B cell (primary cell): ENCODE measurements around the gene TAS2R19. TPM values are rescaled to one million over a fixed set of nuclear protein-coding genes. Genes with fewer than 3 reads are reported as not detected.

Experiments used
- ATAC-seq: fragments of 200-7000 bp; cut with Tn5 transposase; one replicate; pipeline ENCODE4 v1.10.0; 2021; ENCODE audit warnings: low read depth, mild to moderate bottlenecking, moderate number of reproducible peaks, moderate library complexity
- CTCF ChIA-PET: fragments of 350-600 bp; sonication (Branson Sonifier 250); formaldehyde crosslinking; loops from one replicate; lab custom pipeline; 2021; ENCODE audit warnings: antibody characterized with exemption, inconsistent platforms; lab: Charles Lee
- POLR2A ChIA-PET: fragments of 350-600 bp; sonication (Branson Sonifier 250); formaldehyde crosslinking; loops from one replicate; lab custom pipeline; 2021; ENCODE audit warnings: antibody characterized with exemption; lab: Charles Lee
- DNase-seq: peaks from one replicate; pipeline ENCODE4 v3.0.0; 2013
- H2AFZ ChIP-seq: 2 replicates; pipeline ENCODE4 v1.6.1; 2012; ENCODE audit warnings: mild to moderate bottlenecking, low read depth, low read length; ENCODE audit not compliant: insufficient read depth, poor library complexity, severe bottlenecking
- H3K27ac ChIP-seq, 2 donors: 1 replicate in 1 of 2; 2 replicates in 1 of 2; pipeline ENCODE4 v1.5.1; 2012 to 2013; ENCODE audit warnings: low read length in 2 of 2, mild to moderate bottlenecking in 2 of 2, moderate library complexity in 1 of 2
- H3K27me3 ChIP-seq, 4 experiments: fragments of 200-600 bp in 1 of 4; sonication (generic) in 1 of 4; replicated peaks in 1 of 4; 1 replicate in 2 of 4; 2 replicates in 2 of 4; pipeline versions ENCODE4 v1.6.1 to v1.7.0; 2013 to 2016; ENCODE audit warnings: low read length in 3 of 4, mild to moderate bottlenecking in 2 of 4, mixed read lengths in 1 of 4, moderate library complexity in 1 of 4; ENCODE audit not compliant: insufficient read depth in 4 of 4, control insufficient read depth in 3 of 4; ENCODE audit errors: control extremely low read depth in 1 of 4
- H3K36me3 ChIP-seq, 2 experiments: replicated peaks in 1 of 2; 1 replicate in 1 of 2; 2 replicates in 1 of 2; pipeline versions ENCODE4 v1.6.1 to v1.7.1; 2013; ENCODE audit warnings: low read length in 1 of 2; ENCODE audit not compliant: insufficient read depth in 2 of 2, control insufficient read depth in 1 of 2; ENCODE audit errors: control extremely low read depth in 1 of 2, extremely low read depth in 1 of 2
- H3K4me1 ChIP-seq, 2 donors: fragments of 200-600 bp in 1 of 2; sonication (generic) in 1 of 2; 1 replicate in 1 of 2; 2 replicates in 1 of 2; pipeline versions ENCODE4 v1.5.1 to v1.6.1; 2013 to 2017; ENCODE audit warnings: low read length in 2 of 2; ENCODE audit not compliant: control insufficient read depth in 2 of 2, insufficient read depth in 2 of 2
- H3K4me2 ChIP-seq: replicated peaks from 2 replicates; pipeline ENCODE3; 2012; ENCODE audit warnings: mild to moderate bottlenecking, low read depth, low read length; ENCODE audit not compliant: poor library complexity, severe bottlenecking
- H3K4me3 ChIP-seq, 5 experiments: fragments of 200-600 bp in 1 of 5; sonication (generic) in 1 of 5; 1 replicate in 3 of 5; 2 replicates in 2 of 5; pipeline versions ENCODE4 v1.5.1 to v1.7.0; 2011 to 2016; ENCODE audit warnings: low read length in 4 of 5, mild to moderate bottlenecking in 4 of 5, low read depth in 2 of 5, control low read depth in 1 of 5, moderate library complexity in 1 of 5; ENCODE audit not compliant: insufficient read depth in 1 of 5; ENCODE audit errors: control extremely low read depth in 1 of 5, extremely low read depth in 1 of 5
- H3K79me2 ChIP-seq: fragments of 200-600 bp; sonication (generic); one replicate; pipeline ENCODE4 v1.6.0; 2016; ENCODE audit warnings: low read length; ENCODE audit not compliant: control insufficient read depth, insufficient read depth
- H3K9ac ChIP-seq: fragments of 200-600 bp; sonication (generic); 2 replicates; pipeline ENCODE4 v1.6.1; 2017; ENCODE audit warnings: mild to moderate bottlenecking, low read length, moderate library complexity
- H3K9me3 ChIP-seq, 3 donors: one replicate each; pipeline versions ENCODE4 v1.6.1 to v1.7.1; 2013; ENCODE audit warnings: low read length in 2 of 3; ENCODE audit not compliant: control insufficient read depth in 2 of 3, insufficient read depth in 1 of 3; ENCODE audit errors: control extremely low read depth in 1 of 3
- H4K20me1 ChIP-seq: 2 replicates; pipeline ENCODE4 v1.6.0; 2012; ENCODE audit warnings: mild to moderate bottlenecking, low read length; ENCODE audit not compliant: insufficient read depth, control insufficient read depth, poor library complexity, severe bottlenecking
- H3K27ac Mint-ChIP-seq: one replicate; pipeline ENCODE4 v1.8.0; 2021; ENCODE audit warnings: mixed read lengths
- H3K27me3 Mint-ChIP-seq: one replicate; pipeline ENCODE4 v1.8.0; 2021; ENCODE audit warnings: mixed read lengths
- H3K4me1 Mint-ChIP-seq: one replicate; pipeline ENCODE4 v1.8.0; 2021; ENCODE audit warnings: mixed read lengths
- H3K4me3 Mint-ChIP-seq: one replicate; pipeline ENCODE4 v1.8.0; 2021; ENCODE audit warnings: mixed read lengths
- H3K9me3 Mint-ChIP-seq: one replicate; pipeline ENCODE4 v1.8.0; 2022; ENCODE audit warnings: mixed read lengths; ENCODE audit not compliant: insufficient read depth
- EZH2 ChIP-seq: IDR thresholded peaks from 2 replicates; pipeline ENCODE4 v1.6.1; 2012; ENCODE audit warnings: borderline replicate concordance, low read depth, mild to moderate bottlenecking, moderate library complexity, low read length; ENCODE audit not compliant: insufficient read depth, poor library complexity, severe bottlenecking
- WGBS: methylation state at CpG from one replicate; pipeline ENCODE4 v1.1.5; 2013; ENCODE audit warnings: missing lambda C conversion rate; ENCODE audit not compliant: insufficient coverage; 5-methylcytosine and 5-hydroxymethylcytosine counted together
- intact Hi-C: fragments of 100-400 bp; cut with micrococcal nuclease; formaldehyde crosslinking; loops from one replicate; pipeline ENCODE4 v1.10.0; 2022
- polyA minus RNA-seq: library from RNA; depleted of rRNA, polyadenylated mRNA; stranded (reverse); fragments of >200 nt; gene quantifications from 2 replicates; pipeline ENCODE4 v1.2.3, GENCODE V29; 2012
- polyA plus RNA-seq: library from polyadenylated mRNA; depleted of rRNA; stranded (reverse); fragments of >200 nt; gene quantifications from 2 replicates; pipeline ENCODE4 v1.2.3, GENCODE V29; 2012
- total RNA-seq, 2 donors: library from RNA; stranded (reverse); fragments of 120-200 nt in 1 of 2; gene quantifications; 1 replicate in 1 of 2; 2 replicates in 1 of 2; pipeline versions ENCODE4 v1.2.3 to v1.2.4, GENCODE V29; 2013 to 2022
- TF ChIP-seq, protein P1 (sequence below): fragments of 200-600 bp; IDR thresholded peaks from one replicate; pipeline ENCODE4 v1.8.0; 2022; ENCODE audit warnings: antibody characterized with exemption, mild to moderate bottlenecking

The TAS2R19 gene, protein sequence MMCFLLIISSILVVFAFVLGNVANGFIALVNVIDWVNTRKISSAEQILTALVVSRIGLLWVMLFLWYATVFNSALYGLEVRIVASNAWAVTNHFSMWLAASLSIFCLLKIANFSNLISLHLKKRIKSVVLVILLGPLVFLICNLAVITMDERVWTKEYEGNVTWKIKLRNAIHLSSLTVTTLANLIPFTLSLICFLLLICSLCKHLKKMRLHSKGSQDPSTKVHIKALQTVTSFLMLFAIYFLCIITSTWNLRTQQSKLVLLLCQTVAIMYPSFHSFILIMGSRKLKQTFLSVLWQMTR
- total RNA-seq, result 3.6 and 5.7 TPM in 2 replicates
- 10.4 TPM for total RNA-seq (2013)
- polyA plus RNA-seq, result 0.34 and 0.42 TPM in 2 replicates
- 2.4 and 4.6 TPM in 2 replicates for polyA minus RNA-seq

DNA sequence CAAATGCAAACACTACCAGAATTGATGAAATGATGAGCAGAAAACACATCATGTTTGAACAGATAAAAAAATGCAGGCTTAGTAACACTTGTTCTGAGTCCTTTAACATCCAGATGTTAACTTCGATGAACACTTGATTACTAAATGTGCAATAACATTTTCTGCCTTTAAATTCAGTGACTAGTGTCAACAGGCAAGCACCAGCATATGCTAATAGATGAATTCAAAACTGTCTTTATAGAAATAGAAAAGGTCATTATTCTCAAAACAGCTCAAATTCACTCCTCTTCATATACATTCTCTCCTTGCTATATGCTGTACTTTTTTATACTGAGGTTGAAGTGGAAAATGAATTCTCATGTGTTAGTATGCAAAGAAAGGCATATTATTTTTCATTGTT is at the start of gene TAS2R19:
Gene TAS2R19, minus strand, starts transcription at position 101 of the 400 bp plus-strand sequence. Its CDS starts 49 bp downstream, at position 52.
- no CpG with 5 or more reads among the region's 1 CpG for WGBS
- Mint-ChIP-seq H3K27me3 (no peaks in the 10 kb centered on the region), H3K4me3 (no peak within 1 kb of the TSS), H3K9me3 (peaks cover 3% of the 10 kb centered on the region), H3K4me1 (peaks cover 2% of the 10 kb centered on the region), H3K27ac (no peak within 1 kb of the TSS)
- Histone ChIP-seq H3K4me2 (no peak within 1 kb of the TSS), H3K36me3 (peaks cover 1 to 3% of the 10 kb centered on the region in 2 experiments), H3K4me1 (no peaks in the 10 kb centered on the region), H3K27me3 (no peaks in the 10 kb centered on the region), H3K9me3 (peaks cover 0 to 5% (median 1%) of the 10 kb centered on the region in 3 donors), H3K4me3 (no peak within 1 kb of the TSS), H3K79me2 (no peaks in the 10 kb centered on the region), H4K20me1 (no peaks in the 10 kb centered on the region), H2AFZ (no peak within 1 kb of the TSS), H3K9ac (no peak within 1 kb of the TSS), H3K27ac (no peak within 1 kb of the TSS)
- CTCF ChIA-PET, result no interaction called here
- TF ChIP-seq, protein P1, sequence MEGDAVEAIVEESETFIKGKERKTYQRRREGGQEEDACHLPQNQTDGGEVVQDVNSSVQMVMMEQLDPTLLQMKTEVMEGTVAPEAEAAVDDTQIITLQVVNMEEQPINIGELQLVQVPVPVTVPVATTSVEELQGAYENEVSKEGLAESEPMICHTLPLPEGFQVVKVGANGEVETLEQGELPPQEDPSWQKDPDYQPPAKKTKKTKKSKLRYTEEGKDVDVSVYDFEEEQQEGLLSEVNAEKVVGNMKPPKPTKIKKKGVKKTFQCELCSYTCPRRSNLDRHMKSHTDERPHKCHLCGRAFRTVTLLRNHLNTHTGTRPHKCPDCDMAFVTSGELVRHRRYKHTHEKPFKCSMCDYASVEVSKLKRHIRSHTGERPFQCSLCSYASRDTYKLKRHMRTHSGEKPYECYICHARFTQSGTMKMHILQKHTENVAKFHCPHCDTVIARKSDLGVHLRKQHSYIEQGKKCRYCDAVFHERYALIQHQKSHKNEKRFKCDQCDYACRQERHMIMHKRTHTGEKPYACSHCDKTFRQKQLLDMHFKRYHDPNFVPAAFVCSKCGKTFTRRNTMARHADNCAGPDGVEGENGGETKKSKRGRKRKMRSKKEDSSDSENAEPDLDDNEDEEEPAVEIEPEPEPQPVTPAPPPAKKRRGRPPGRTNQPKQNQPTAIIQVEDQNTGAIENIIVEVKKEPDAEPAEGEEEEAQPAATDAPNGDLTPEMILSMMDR, result no peak
- no peak for TF ChIP-seq EZH2
- intact Hi-C loops, result no loop called here
- POLR2A ChIA-PET, result no interaction called here
- DNase-seq, result no peak
- ATAC-seq, result no peak

DNA sequence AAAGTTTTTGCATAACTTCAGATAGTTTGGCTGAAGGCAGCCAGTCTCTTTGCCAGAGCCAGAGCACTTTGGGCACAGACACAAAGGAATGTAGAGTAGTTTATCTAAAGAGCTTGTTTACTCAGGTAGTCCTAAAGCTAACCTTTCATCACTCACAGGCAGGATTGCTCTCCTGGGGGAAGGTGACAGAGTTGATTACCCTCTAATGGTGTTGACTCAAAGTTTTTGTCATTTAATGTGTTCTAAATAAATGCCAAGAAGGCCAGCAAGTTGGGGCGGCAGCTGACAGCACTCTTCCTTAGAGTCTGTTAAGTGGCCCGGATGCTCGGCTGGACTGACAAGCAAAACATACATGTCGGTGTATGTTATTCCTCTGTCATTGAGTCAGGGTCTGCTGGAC is 49.0 kb upstream of the TAS2R19 start:
- Histone ChIP-seq H3K27me3 (no peaks in the 10 kb centered on the region), H3K27ac (no peak overlapping the region), H3K4me2 (no peak overlapping the region), H4K20me1 (peaks cover 12% of the 10 kb centered on the region), H2AFZ (no peak overlapping the region), H3K9me3 (no peaks in the 10 kb centered on the region), H3K4me1 (peaks cover 0 to 4% of the 10 kb centered on the region in 2 donors), H3K4me3 (no peak overlapping the region), H3K79me2 (peaks cover 18% of the 10 kb centered on the region), H3K36me3 (no peaks in the 10 kb centered on the region), H3K9ac (no peak overlapping the region)
- ATAC-seq (no peak), DNase-seq (no peak)
- H3K4me1 Mint-ChIP-seq, result peaks cover 22% of the 10 kb centered on the region
- H3K4me3 Mint-ChIP-seq, result no peak overlapping the region
- no peak overlapping the region for H3K27ac Mint-ChIP-seq
- intact Hi-C loops, result no loop called here
- peaks cover 2% of the 10 kb centered on the region for H3K9me3 Mint-ChIP-seq
- 63% methylated on average over 3 of the region's 4 CpGs for WGBS
- ChIA-PET POLR2A (no interaction called here), CTCF (no interaction called here)
- TF ChIP-seq, protein P1, result no peak
- TF ChIP-seq EZH2, result no peak
- no peaks in the 10 kb centered on the region for H3K27me3 Mint-ChIP-seq
